SU-DHL-6 (cell line): ENCODE measurements around the gene RPTOR.

ENCODE experiments used
- EZH2phosphoT487 ChIP-seq: fragments of 200-600 bp; sonication (generic), shearing (Covaris generic); conservative IDR thresholded peaks from 2 replicates; pipeline ENCODE4 v1.6.1; 2018; ENCODE audit warnings: mild to moderate bottlenecking, antibody characterized with exemption, low read length, moderate library complexity, mixed read lengths
- TF ChIP-seq, protein P1 (sequence below): fragments of 200-600 bp; sonication (generic); IDR thresholded peaks from one replicate; pipeline ENCODE4 v1.5.1; 2017; ENCODE audit warnings: antibody characterized with exemption, mild to moderate bottlenecking, low read length, moderate library complexity; ENCODE audit not compliant: insufficient read depth, poor library complexity, severe bottlenecking

DNA sequence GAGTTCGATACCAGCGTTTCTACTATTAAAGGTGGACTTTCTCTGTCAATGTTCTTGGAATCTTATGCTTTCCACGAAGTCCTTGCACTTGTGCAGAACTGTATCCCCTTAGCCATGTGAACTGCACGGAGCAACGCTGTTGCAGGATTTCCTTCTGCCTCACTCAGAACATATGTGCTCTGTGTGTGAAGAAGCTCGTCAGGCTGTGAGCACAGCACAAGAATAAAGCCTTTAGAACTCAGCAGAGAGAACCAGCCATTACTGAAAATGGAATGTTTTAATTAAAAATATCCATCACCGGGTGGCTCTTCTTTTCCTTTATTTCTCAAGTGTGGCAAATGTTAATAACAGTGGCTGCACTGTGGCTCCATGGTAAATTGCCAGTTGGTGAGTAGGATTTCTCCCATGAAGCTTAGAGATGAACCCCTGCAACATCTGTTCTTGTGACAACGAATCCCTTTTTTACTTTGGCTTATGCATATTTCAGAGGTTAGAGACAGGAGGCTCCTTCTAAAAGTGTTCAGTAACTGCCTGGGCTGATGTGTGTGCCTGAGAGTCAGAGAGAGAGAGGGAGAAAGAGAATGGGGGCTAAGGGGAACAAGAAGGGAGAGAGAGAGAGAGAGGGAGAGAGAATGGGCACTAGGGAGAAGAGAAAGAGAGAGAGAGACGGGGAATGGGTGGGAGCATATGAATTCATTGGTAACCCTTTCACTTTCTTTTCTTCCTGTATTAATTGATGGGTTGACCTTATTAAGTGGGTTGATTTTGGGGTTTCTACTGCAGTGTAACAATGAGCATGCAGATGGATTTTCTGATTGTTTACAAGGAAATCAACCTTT is 50.0 kb downstream of the RPTOR start:
- TF ChIP-seq, protein P1, sequence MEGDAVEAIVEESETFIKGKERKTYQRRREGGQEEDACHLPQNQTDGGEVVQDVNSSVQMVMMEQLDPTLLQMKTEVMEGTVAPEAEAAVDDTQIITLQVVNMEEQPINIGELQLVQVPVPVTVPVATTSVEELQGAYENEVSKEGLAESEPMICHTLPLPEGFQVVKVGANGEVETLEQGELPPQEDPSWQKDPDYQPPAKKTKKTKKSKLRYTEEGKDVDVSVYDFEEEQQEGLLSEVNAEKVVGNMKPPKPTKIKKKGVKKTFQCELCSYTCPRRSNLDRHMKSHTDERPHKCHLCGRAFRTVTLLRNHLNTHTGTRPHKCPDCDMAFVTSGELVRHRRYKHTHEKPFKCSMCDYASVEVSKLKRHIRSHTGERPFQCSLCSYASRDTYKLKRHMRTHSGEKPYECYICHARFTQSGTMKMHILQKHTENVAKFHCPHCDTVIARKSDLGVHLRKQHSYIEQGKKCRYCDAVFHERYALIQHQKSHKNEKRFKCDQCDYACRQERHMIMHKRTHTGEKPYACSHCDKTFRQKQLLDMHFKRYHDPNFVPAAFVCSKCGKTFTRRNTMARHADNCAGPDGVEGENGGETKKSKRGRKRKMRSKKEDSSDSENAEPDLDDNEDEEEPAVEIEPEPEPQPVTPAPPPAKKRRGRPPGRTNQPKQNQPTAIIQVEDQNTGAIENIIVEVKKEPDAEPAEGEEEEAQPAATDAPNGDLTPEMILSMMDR = no peak
- TF ChIP-seq EZH2phosphoT487 = no peak
